Mesenteric fat pad (tissue), 1 donor: ENCODE data around the gene IQCN. TPM values are rescaled to one million over a fixed set of nuclear protein-coding genes. Genes with fewer than 3 reads are reported as not detected.
A peak's percentile ranks its signal among the peaks of the same experiment; 100 is the strongest.

ENCODE experiments used
- DNase-seq: peaks from one replicate; pipeline ENCODE4 v3.0.0-alpha.2; 2020; ENCODE audit warnings: low spot score
- total RNA-seq: library from RNA; stranded (reverse); fragmentation: NEBNext Ultra II Directional; extraction: Animal tissue kit (Norgen Biotek cat#: 25700); gene quantifications from one replicate; pipeline ENCODE4 v1.2.1, GENCODE V29; 2021
- donor health status: DM: yes; HTN: yes; CAD: no.

IQCN gene
- total RNA-seq, 1 donor from 2014 or later = 2.8 TPM

DNA sequence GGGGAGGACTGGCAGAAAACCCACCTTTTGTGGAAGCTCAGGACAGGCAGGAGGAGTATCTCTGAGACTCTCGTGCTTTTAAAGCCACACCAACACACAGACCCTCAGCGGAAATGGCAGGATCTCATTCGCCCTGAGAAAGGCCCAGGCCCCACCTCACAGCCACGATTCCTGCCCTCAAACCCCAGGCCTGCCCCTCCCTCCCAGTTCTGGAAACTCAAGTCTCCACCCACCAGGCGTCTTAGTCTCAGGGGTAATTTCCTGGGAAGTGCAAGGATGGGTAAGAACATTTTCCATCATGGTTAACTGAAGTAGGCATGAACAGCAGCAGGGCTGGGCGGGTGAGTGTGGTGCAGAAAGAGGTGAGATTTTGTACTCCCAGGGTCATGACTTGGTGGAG lies 40.1 kb downstream of the IQCN start:
- no peak for DNase-seq

- no peak for DNase-seq
Observed at GRCh38 chr19:18233224-18233825, 40.9 kb downstream of the IQCN start.

- no peak for DNase-seq
Observed at GRCh38 chr19:18232540-18233223, 41.6 kb downstream of the IQCN start.

- DNase-seq = no peak
Observed at GRCh38 chr19:18231775-18232174, 42.5 kb downstream of the IQCN start.

GRCh38 chr19:18230941-18231734 lies 43.1 kb downstream of the IQCN start:
- no peak for DNase-seq

GRCh38 chr19:18229915-18230314 lies 44.3 kb downstream of the IQCN start:
- DNase-seq = no peak

DNA sequence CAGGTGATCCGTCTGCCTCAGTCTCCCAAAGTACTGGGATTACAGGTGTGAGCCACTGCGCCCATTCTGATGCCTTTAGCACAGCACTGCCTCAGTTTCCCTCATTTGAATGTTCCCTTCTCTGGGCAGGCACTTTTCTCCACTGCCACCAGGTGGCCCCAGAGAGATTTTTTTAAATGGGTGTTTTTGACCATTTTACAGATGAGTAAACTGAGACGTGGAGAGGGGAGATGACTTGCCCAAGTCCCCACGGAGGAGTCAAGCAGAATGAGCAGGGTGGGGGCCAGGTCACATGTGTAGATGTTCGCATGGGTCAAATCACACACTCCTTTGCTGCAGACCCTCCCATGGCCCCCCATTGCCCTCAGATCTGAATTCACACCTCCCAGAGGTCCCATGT lies 44.8 kb downstream of the IQCN start:
- no peak for DNase-seq

GRCh38 chr19:18227781-18228271 lies 46.4 kb downstream of the IQCN start:
- no peak for DNase-seq

DNA sequence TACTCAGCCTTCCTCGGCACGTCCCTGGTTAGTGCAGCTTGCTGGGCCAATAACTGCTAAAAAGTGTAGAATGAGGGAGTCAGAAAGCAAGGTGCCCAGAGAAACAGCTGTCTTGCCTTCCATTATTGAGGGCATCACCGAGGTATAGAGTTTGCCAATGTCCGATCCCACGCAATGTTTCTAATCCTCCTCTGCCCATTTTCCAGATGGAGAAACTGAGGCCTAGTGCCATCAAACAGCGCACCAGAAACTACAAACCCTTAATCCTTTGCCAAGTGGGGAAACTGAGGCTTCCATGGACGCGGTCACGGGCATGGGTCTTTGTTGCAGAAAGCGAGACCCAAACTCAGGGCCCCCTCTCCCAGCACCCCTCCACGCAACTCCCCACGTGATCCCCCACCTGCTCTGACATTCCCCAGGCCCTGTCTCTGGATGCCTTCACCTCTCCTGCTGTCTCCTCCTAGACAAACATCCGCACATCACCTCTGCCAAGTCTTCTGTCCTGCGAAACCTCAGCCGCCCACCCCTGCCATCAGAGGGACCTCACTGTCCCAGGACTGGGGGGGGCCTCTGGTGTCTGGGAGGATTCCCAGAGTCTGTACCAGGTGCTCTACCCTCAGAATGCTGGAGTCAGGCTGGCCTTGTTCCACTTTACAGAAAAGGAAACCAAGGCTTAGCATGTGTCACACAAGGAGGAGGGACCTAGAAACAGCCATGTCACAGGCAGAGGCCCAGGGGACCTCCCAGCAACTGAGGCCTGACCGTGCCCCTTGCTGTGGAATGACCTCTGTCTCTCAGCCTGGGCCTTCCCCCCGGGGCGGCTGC lies 47.1 kb downstream of the IQCN start:
- DNase-seq = no peak

DNA sequence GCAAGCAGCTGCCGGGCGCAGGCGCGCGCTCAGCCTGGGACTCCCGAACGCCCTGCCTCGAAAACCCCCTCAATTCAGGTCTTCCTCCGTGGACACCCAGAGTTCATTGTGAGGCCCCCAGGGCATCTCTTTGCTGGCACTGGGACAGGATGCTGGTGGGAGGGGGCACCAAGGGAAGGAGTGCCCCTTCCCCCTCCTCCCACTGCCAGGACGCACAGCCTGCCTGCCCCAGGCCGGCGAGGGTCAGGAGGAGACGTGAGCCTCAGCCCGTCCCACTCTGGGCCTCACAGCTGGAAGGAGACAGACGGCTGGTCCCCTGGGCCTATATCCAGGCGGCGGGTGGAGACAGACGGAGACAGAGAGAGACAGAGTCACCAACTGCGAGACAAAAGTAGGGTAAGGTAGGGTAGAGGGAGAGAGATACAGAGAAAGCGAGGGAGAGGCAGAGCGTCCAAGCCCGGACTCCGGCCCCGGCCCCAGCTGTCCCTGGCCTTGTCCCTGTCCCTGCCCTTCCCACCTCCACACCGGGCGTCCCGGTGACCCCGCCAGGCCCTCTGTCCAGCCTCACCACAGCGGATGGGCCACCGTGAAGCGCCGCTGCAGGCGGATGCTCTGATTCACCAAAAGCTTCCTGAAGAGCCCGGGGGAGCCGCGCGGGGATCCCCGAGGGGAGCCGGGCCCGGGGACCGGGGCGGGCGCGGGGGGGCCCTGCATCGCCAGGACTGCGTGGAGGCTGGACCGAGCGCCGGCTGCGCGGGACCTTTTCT lies 48.4 kb downstream of the IQCN start, which contains the start of gene PDE4C:
Gene PDE4C (minus strand): TSS at position 737 of the 767 bp plus-strand sequence. CDS start 23 bp downstream, at position 714.
- DNase-seq = no peak

DNA sequence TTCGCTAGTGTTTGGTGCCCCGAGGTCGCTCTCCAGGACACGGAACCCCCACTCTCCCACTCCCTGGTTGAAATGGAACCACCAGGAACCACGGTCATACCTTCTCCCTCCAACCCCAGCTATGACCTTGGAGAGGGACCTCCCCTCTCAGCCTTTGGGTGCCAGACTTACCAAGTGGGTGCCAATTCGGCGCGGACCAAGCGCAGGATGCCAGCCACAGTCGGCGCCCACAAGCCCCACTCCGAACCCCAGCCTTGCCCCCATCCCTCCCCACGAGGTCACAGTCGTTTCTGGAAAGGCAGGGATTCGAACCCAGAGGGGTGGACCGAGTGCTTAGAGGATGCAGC lies 48.9 kb downstream of the IQCN start:
- DNase-seq = no peak

DNA sequence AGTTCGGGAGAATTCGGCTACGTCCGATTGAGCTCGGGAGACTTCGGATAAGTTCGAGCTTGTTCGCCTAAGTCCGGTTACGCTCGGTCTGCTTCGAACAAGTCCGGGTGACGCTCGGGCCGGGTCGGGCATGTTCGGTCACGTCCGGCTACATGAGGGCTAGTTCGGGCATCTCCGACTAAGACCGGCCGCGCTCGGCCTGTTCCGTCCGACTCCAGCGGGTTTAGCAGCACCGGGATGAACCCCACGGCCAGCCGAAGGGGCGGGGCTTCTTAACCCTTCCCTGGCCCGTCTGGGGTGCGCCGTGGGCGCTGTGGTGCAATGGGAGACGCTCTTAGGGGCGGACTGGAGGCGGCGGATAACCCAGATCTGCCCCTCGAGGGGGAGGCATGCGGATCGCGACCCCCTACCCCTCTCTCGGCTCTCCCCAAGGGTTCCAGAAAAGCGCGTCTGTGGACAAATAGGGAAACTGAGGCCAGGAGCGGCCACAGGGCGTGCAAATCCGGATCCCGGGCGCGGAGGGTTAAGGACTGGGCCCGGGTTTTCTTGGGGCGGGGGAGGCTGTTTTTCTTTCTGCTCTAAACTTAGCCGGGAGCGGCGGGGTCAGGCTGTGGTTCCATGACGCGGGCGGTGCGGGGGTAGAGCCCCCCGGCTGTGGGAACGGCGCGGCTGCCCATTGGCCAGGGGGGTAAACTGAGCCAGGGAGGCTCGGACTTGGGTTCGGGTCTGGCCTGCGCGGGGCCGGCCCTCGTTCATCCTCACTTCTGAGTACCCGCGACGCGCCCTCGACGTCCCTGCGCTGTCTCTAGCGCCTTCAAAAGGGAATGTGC lies 49.5 kb downstream of the IQCN start:
- peak; percentile 100 for DNase-seq

- DNase-seq = no peak
Observed at GRCh38 chr19:18223860-18224524, 50.3 kb downstream of the IQCN start.

- no peak for DNase-seq
Observed at GRCh38 chr19:18221815-18222725, 52.2 kb downstream of the IQCN start.

- no peak for DNase-seq
Observed at GRCh38 chr19:18220632-18221275, 53.5 kb downstream of the IQCN start.

DNA sequence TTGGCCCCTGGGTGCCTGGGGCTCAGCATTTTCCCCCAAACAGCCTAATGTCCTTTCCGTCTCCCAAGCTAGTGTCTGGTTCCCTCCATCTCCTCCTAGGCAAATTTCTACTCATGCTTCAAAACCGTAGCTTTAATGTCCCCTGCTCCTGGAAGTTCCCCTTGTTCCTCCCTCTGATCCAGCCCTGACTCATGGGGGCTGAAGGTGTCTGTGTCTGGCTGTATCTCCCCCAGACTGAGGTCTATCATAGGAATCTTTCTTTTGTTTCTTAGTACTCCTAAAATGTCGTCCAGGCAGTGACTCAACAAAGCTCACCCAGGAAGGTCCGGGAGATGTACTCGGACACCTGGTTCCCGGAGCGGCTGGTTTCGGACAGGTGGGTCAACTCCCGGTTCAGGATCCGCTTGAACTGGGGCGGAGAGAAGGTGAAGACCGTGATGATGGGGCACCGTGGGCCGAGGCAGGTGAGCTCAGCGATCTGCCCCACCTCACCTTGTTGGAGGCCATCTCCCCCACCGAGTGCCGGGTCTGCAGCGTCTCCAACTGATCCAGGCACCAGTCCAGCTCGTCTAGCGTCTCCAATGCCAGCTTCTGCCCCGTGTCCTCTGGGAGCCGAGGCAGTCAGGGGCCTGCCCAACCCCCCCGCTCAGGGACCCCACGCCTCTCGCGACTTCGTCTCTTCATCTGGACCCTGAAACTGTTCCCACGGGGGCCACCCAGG lies 54.2 kb downstream of the IQCN start:
- DNase-seq = no peak

GRCh38 chr19:18218600-18218999 lies 55.7 kb downstream of the IQCN start:
- DNase-seq = no peak
